ENCODE data around the gene DTWD2.

The DTWD2 gene, protein sequence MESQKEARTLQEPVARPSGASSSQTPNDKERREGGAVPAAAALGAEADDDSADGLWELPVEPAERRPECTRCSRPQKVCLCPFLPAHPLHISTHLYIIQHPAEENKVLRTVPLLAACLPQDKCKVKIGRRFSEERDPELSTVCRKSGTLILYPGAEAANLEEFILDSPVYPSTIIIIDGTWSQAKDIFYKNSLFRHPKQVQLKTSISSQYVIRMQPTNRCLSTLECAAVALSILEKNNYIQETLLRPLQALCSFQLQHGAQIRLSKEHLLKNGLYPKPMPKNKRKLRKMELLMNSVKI

DNA sequence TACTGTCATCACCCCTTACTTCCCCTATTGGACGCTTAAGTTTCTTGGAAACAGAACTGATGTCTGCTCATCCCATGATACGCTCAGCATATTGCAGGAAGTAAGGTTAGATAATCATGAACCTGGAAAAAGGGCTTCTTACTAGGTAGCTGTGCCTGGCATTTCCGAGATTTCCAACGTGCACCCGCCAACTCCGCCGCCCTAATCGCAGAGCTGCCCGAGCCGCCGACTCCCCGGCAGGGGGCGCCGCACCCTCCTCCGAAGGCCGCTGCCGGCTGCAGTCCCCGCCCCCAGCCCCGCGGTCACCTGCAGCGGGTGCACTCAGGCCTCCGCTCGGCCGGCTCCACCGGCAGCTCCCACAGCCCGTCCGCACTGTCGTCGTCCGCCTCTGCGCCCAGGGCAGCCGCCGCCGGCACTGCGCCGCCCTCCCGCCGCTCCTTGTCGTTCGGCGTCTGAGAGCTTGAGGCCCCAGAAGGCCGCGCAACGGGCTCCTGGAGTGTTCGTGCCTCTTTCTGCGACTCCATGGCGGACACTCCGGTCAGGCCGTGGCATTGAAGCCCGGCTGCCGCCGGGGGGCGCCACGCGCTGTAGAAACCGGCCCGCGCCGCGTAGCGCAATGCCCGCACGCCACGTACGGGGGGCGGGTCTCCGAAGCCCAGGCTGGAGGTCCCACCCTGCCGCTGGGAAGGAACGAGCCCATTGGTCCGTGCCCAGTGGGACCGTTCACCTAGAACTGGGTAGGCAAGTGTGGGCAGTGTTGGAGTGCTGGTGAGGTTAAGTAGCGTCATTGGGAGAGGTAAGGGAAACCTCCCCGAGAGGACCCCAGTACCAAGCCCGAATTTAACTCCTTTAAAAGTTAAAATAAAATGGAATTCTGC lies at the start of gene DTWD2:
TSS of gene DTWD2 (minus strand) at position 560 of the 878 bp plus-strand sequence. CDS start at position 524, 36 bp downstream.
- Histone ChIP-seq H3K27ac (ENCODE audit: low read depth, low read length) (peak within 1 kb of the TSS; percentile 51), H3K4me3 (ENCODE audit: low read depth in 1 of 5, low read length in 5 of 5) (peak within 1 kb of the TSS; percentile 76 to 89 (median 83)), H3K27me3 (ENCODE audit: control insufficient read depth in 5 of 5, insufficient read depth in 4 of 5, low read length in 5 of 5) (no peaks in the 10 kb centered on the region), H3K4me1 (ENCODE audit: control insufficient read depth in 5 of 5, insufficient read depth in 5 of 5, low read length in 5 of 5) (peaks cover 0 to 18% (median 12%) of the 10 kb centered on the region in 5 donors), H3K36me3 (ENCODE audit: control insufficient read depth in 5 of 5, insufficient read depth in 5 of 5, low read length in 5 of 5) (no peaks in the 10 kb centered on the region), H3K9ac (ENCODE audit: low read length in 5 of 5) (peak within 1 kb of the TSS; percentile 3 to 86 (median 78)), H3K9me3 (ENCODE audit: control insufficient read depth in 5 of 5, low read length in 5 of 5) (no peaks in the 10 kb centered on the region)

GRCh38 chr5:119037496-119038215 lies 49.3 kb upstream of the DTWD2 start:
- H3K9ac ChIP-seq (ENCODE audit: low read length in 5 of 5) = no peak overlapping the region
- H3K27me3 ChIP-seq (ENCODE audit: control insufficient read depth in 5 of 5, insufficient read depth in 4 of 5, low read length in 5 of 5) = no peaks in the 10 kb centered on the region
- no peak overlapping the region for H3K4me3 ChIP-seq (ENCODE audit: low read depth in 1 of 5, low read length in 5 of 5)
- no peak overlapping the region for H3K27ac ChIP-seq (ENCODE audit: low read depth, low read length)
- H3K36me3 ChIP-seq (ENCODE audit: control insufficient read depth in 5 of 5, insufficient read depth in 5 of 5, low read length in 5 of 5) = no peaks in the 10 kb centered on the region
- peaks cover 0 to 6% (median 0%) of the 10 kb centered on the region in 5 donors for H3K4me1 ChIP-seq (ENCODE audit: control insufficient read depth in 5 of 5, insufficient read depth in 5 of 5, low read length in 5 of 5)
- H3K9me3 ChIP-seq (ENCODE audit: control insufficient read depth in 5 of 5, low read length in 5 of 5) = no peaks in the 10 kb centered on the region

DNA sequence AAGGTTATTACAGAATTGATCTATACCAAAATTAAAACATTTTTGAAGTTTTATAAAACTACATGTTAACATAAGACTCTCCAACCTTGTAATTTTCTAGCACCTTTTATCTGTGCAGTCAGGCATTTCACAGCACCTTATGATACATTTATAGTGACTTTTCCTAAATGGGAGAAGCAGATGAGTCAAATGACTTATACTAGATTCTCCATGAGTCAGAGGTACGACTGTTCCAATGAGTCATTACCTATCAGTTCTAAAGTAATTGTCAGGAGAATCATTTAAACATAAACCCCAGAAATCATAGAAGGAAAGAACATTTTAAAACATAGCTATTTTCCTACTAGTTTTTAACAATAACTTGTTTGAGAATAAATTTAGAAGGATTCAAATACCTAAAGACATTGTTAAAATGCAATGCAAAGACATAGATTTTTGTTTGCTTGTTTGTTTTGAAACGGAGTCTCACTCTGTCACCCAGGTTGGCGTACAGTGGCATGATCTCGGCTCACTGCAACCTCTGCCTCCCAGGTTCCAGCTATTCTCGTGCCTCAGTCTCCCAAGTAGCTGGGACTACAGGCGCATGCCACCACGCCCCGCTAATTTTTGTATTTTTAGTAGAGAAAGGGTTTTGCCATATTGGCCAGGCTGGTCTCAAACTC lies 47.9 kb upstream of the DTWD2 start:
- Histone ChIP-seq H3K9ac (ENCODE audit: low read length in 5 of 5) (no peak overlapping the region), H3K36me3 (ENCODE audit: control insufficient read depth in 5 of 5, insufficient read depth in 5 of 5, low read length in 5 of 5) (no peaks in the 10 kb centered on the region), H3K4me3 (ENCODE audit: low read depth in 1 of 5, low read length in 5 of 5) (no peak overlapping the region), H3K27me3 (ENCODE audit: control insufficient read depth in 5 of 5, insufficient read depth in 4 of 5, low read length in 5 of 5) (no peaks in the 10 kb centered on the region), H3K9me3 (ENCODE audit: control insufficient read depth in 5 of 5, low read length in 5 of 5) (no peaks in the 10 kb centered on the region), H3K27ac (ENCODE audit: low read depth, low read length) (no peak overlapping the region), H3K4me1 (ENCODE audit: control insufficient read depth in 5 of 5, insufficient read depth in 5 of 5, low read length in 5 of 5) (peaks cover 0 to 6% (median 0%) of the 10 kb centered on the region in 5 donors)

GRCh38 chr5:119033135-119033534 lies 44.8 kb upstream of the DTWD2 start:
- H3K9ac ChIP-seq (ENCODE audit: low read length in 5 of 5) = no peak overlapping the region
- no peak overlapping the region for H3K27ac ChIP-seq (ENCODE audit: low read depth, low read length)
- no peak overlapping the region for H3K4me3 ChIP-seq (ENCODE audit: low read depth in 1 of 5, low read length in 5 of 5)
- H3K4me1 ChIP-seq (ENCODE audit: control insufficient read depth in 5 of 5, insufficient read depth in 5 of 5, low read length in 5 of 5) = peaks cover 0 to 6% (median 0%) of the 10 kb centered on the region in 5 donors
- H3K36me3 ChIP-seq (ENCODE audit: control insufficient read depth in 5 of 5, insufficient read depth in 5 of 5, low read length in 5 of 5) = no peaks in the 10 kb centered on the region
- H3K9me3 ChIP-seq (ENCODE audit: control insufficient read depth in 5 of 5, low read length in 5 of 5) = no peaks in the 10 kb centered on the region
- no peaks in the 10 kb centered on the region for H3K27me3 ChIP-seq (ENCODE audit: control insufficient read depth in 5 of 5, insufficient read depth in 4 of 5, low read length in 5 of 5)

DNA sequence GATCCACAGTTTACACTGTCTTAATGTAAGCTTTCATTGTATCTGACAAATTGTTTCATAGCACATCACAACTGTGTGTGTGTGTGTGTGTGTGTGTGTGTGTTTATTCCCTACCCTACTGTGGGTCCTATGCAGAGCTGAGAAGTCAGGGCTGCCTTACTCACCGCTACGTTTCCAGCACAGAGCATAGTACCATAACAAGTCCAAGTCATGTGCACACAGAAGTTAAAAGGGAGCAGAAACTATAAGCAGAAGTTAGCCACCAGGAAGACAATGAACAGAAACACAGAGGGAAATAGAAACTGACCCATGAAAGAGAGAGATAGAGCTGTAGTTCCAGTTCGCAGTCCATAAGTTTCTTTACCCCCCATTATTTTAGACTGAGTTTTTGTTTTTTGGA lies 44.3 kb upstream of the DTWD2 start:
- H3K4me1 ChIP-seq (ENCODE audit: control insufficient read depth in 5 of 5, insufficient read depth in 5 of 5, low read length in 5 of 5) = peaks cover 0 to 5% (median 0%) of the 10 kb centered on the region in 5 donors
- no peaks in the 10 kb centered on the region for H3K9me3 ChIP-seq (ENCODE audit: control insufficient read depth in 5 of 5, low read length in 5 of 5)
- H3K9ac ChIP-seq (ENCODE audit: low read length in 5 of 5) = no peak overlapping the region
- H3K36me3 ChIP-seq (ENCODE audit: control insufficient read depth in 5 of 5, insufficient read depth in 5 of 5, low read length in 5 of 5) = no peaks in the 10 kb centered on the region
- no peak overlapping the region for H3K4me3 ChIP-seq (ENCODE audit: low read depth in 1 of 5, low read length in 5 of 5)
- H3K27me3 ChIP-seq (ENCODE audit: control insufficient read depth in 5 of 5, insufficient read depth in 4 of 5, low read length in 5 of 5) = no peaks in the 10 kb centered on the region
- H3K27ac ChIP-seq (ENCODE audit: low read depth, low read length) = no peak overlapping the region

- no peak overlapping the region for H3K4me3 ChIP-seq (ENCODE audit: low read depth in 1 of 5, low read length in 5 of 5)
- H3K4me1 ChIP-seq (ENCODE audit: control insufficient read depth in 5 of 5, insufficient read depth in 5 of 5, low read length in 5 of 5) = no peaks in the 10 kb centered on the region
These were observed 43.6 kb upstream of the DTWD2 start for GRCh38 chr5:119031905-119032304.

GRCh38 chr5:119031011-119031886 lies 42.9 kb upstream of the DTWD2 start:
- Histone ChIP-seq H3K27ac (ENCODE audit: low read depth, low read length) (no peak overlapping the region), H3K36me3 (ENCODE audit: control insufficient read depth in 5 of 5, insufficient read depth in 5 of 5, low read length in 5 of 5) (no peaks in the 10 kb centered on the region), H3K27me3 (ENCODE audit: control insufficient read depth in 5 of 5, insufficient read depth in 4 of 5, low read length in 5 of 5) (no peaks in the 10 kb centered on the region), H3K9me3 (ENCODE audit: control insufficient read depth in 5 of 5, low read length in 5 of 5) (no peaks in the 10 kb centered on the region), H3K4me3 (ENCODE audit: low read depth in 1 of 5, low read length in 5 of 5) (no peak overlapping the region), H3K4me1 (ENCODE audit: control insufficient read depth in 5 of 5, insufficient read depth in 5 of 5, low read length in 5 of 5) (no peaks in the 10 kb centered on the region), H3K9ac (ENCODE audit: low read length in 5 of 5) (no peak overlapping the region)

More at GRCh38 chr5:119031905-119032304, 43.6 kb upstream of the DTWD2 start:
- Histone ChIP-seq H3K27me3 (ENCODE audit: control insufficient read depth in 5 of 5, insufficient read depth in 4 of 5, low read length in 5 of 5) (no peaks in the 10 kb centered on the region), H3K36me3 (ENCODE audit: control insufficient read depth in 5 of 5, insufficient read depth in 5 of 5, low read length in 5 of 5) (no peaks in the 10 kb centered on the region), H3K9ac (ENCODE audit: low read length in 5 of 5) (no peak overlapping the region), H3K27ac (ENCODE audit: low read depth, low read length) (no peak overlapping the region), H3K9me3 (ENCODE audit: control insufficient read depth in 5 of 5, low read length in 5 of 5) (no peaks in the 10 kb centered on the region)

DNA sequence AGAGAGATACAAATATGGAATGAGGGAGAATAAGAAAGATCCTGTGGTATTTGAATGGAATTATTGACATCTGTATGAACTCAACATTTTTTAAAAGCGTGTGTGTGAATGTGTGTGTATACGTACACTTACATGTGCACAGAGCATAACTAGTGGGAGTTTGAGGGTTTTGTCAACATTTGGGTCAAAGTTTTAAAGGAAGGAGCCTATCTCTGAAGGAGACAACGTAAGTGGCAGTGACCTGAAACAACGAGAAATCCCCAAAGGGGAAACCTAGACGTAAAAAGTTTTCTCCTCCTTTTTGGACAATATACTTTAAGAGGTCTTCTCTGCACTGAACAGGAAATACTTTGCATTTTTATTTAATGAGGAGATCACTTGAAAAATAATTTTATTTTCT lies 40.2 kb upstream of the DTWD2 start:
- Histone ChIP-seq H3K27me3 (ENCODE audit: control insufficient read depth in 5 of 5, insufficient read depth in 4 of 5, low read length in 5 of 5) (no peaks in the 10 kb centered on the region), H3K36me3 (ENCODE audit: control insufficient read depth in 5 of 5, insufficient read depth in 5 of 5, low read length in 5 of 5) (no peaks in the 10 kb centered on the region), H3K9ac (ENCODE audit: low read length in 5 of 5) (no peak overlapping the region), H3K4me1 (ENCODE audit: control insufficient read depth in 5 of 5, insufficient read depth in 5 of 5, low read length in 5 of 5) (no peaks in the 10 kb centered on the region), H3K9me3 (ENCODE audit: control insufficient read depth in 5 of 5, low read length in 5 of 5) (no peaks in the 10 kb centered on the region), H3K27ac (ENCODE audit: low read depth, low read length) (no peak overlapping the region), H3K4me3 (ENCODE audit: low read depth in 1 of 5, low read length in 5 of 5) (no peak overlapping the region)

GRCh38 chr5:119022773-119023172 lies 34.4 kb upstream of the DTWD2 start:
- peaks cover 0 to 3% (median 0%) of the 10 kb centered on the region in 5 donors for H3K4me1 ChIP-seq (ENCODE audit: control insufficient read depth in 5 of 5, insufficient read depth in 5 of 5, low read length in 5 of 5)
- no peak overlapping the region for H3K27ac ChIP-seq (ENCODE audit: low read depth, low read length)
- no peaks in the 10 kb centered on the region for H3K36me3 ChIP-seq (ENCODE audit: control insufficient read depth in 5 of 5, insufficient read depth in 5 of 5, low read length in 5 of 5)
- H3K9me3 ChIP-seq (ENCODE audit: control insufficient read depth in 5 of 5, low read length in 5 of 5) = no peaks in the 10 kb centered on the region
- no peak overlapping the region for H3K4me3 ChIP-seq (ENCODE audit: low read depth in 1 of 5, low read length in 5 of 5)
- no peak overlapping the region for H3K9ac ChIP-seq (ENCODE audit: low read length in 5 of 5)
- no peaks in the 10 kb centered on the region for H3K27me3 ChIP-seq (ENCODE audit: control insufficient read depth in 5 of 5, insufficient read depth in 4 of 5, low read length in 5 of 5)

Data from subcutaneous abdominal adipose tissue (tissue), 5 donors.